Measurements from ENCODE around the gene SMTNL1.

GRCh38 chr11:57506522-57506921, 30.9 kb upstream of the SMTNL1 start:
- no peak for TF ChIP-seq CTCF (IDR thresholded peaks at IDR 0.05)
- no peak for TF ChIP-seq POLR2A (IDR thresholded peaks at IDR 0.05)

Data from thyroid gland (tissue), 4 donors.